HL-60 (cell line): ENCODE data around the gene DCAF11.

Experiments
- DNase-seq, 2 experiments: peaks; one replicate each; pipeline ENCODE4 v3.0.0-alpha.2; 2010 to 2020; ENCODE audit warnings: low read depth in 1 of 2, low spot score in 1 of 2
- H3K27ac ChIP-seq: fragments of 250-450 bp; sonication (Bioruptor Pico); replicated peaks from 2 replicates; pipeline ENCODE4 v1.5.1; 2020; ENCODE audit warnings: mild to moderate bottlenecking, moderate library complexity
- H3K27me3 ChIP-seq: fragments of 250-450 bp; sonication (Bioruptor Pico); 2 replicates; pipeline ENCODE4 v1.5.1; 2021; ENCODE audit warnings: mild to moderate bottlenecking, moderate library complexity; ENCODE audit not compliant: insufficient read depth, poor library complexity, severe bottlenecking
- H3K4me3 ChIP-seq: replicated peaks from 2 replicates; pipeline ENCODE4 v1.5.1; 2011; ENCODE audit warnings: mild to moderate bottlenecking, control low read depth, low read length; ENCODE audit not compliant: insufficient read depth
- CTCF ChIP-seq: IDR thresholded peaks from one replicate; pipeline ENCODE4 v1.5.1; 2011; ENCODE audit warnings: low read length, control low read depth, inconsistent platforms; ENCODE audit not compliant: insufficient read depth
- GABPA ChIP-seq: IDR thresholded peaks from 2 replicates; pipeline ENCODE4 v1.6.1; 2012; ENCODE audit warnings: low read depth
- POLR2AphosphoS5 ChIP-seq: IDR thresholded peaks from 2 replicates; pipeline ENCODE4 v1.6.1; 2012; ENCODE audit warnings: low read depth
- REST ChIP-seq: IDR thresholded peaks from 2 replicates; pipeline ENCODE4 v1.6.1; 2012; ENCODE audit warnings: low read depth; ENCODE audit not compliant: insufficient replicate concordance
- SPI1 ChIP-seq: IDR thresholded peaks from 2 replicates; pipeline ENCODE4 v1.6.1; 2012; ENCODE audit warnings: low read depth, mild to moderate bottlenecking, borderline replicate concordance

Gene DCAF11

GRCh38 chr14:24084440-24084839, 30.1 kb upstream of the DCAF11 start:
- no peak overlapping the region for H3K27ac ChIP-seq
- no peak for DNase-seq
- peaks cover 21% of the 10 kb centered on the region for H3K27me3 ChIP-seq
- H3K4me3 ChIP-seq: no peak overlapping the region
- TF ChIP-seq SPI1 (no peak), POLR2AphosphoS5 (no peak), CTCF (no peak), GABPA (no peak), REST (no peak)

GRCh38 chr14:24085215-24085614, 29.4 kb upstream of the DCAF11 start:
- TF ChIP-seq SPI1: no peak
- no peak for TF ChIP-seq REST
- TF ChIP-seq CTCF: no peak
- TF ChIP-seq GABPA: no peak
- TF ChIP-seq POLR2AphosphoS5: no peak

GRCh38 chr14:24086193-24086955, 28.2 kb upstream of the DCAF11 start:
- DNase-seq: no peak
- no peak for TF ChIP-seq REST
- TF ChIP-seq SPI1: no peak
- TF ChIP-seq GABPA: no peak
- TF ChIP-seq POLR2AphosphoS5: no peak
- TF ChIP-seq CTCF: no peak
- no peak overlapping the region for H3K4me3 ChIP-seq
- no peak overlapping the region for H3K27ac ChIP-seq
- peaks cover 17% of the 10 kb centered on the region for H3K27me3 ChIP-seq

More at GRCh38 chr14:24085215-24085614, 29.4 kb upstream of the DCAF11 start:
- no peak for DNase-seq
- H3K27me3 ChIP-seq: peaks cover 18% of the 10 kb centered on the region
- no peak overlapping the region for H3K4me3 ChIP-seq
- no peak overlapping the region for H3K27ac ChIP-seq
